IMR-90 (cell line): ENCODE results near the gene SMIM12. TPM values are rescaled to one million over a fixed set of nuclear protein-coding genes. Genes with fewer than 3 reads are reported as not detected.

Source experiments
- ATAC-seq: fragments of 200-7000 bp; cut with Tn5 transposase; 2 replicates; pipeline ENCODE4 v1.9.1; 2020; ENCODE audit warnings: low read depth, mild to moderate bottlenecking, moderate library complexity
- BruUV-seq: library from RNA; stranded (reverse); fragments of 400-500 nt; replicated peaks from 2 replicates; lab custom pipeline; 2021; lab: Mats Ljungman, UMichigan
- CTCF ChIA-PET: fragments of 300-600 bp; formaldehyde crosslinking; extraction: SDS; loops from one replicate; lab custom pipeline; 2021; ENCODE audit warnings: antibody characterized with exemption; lab: Yijun Ruan, JAX
- POLR2A ChIA-PET: fragments of 300-600 bp; sonication (Branson Sonifier 250); formaldehyde crosslinking; loops from one replicate; lab custom pipeline; 2022; ENCODE audit warnings: antibody characterized with exemption; ENCODE audit not compliant: unreplicated experiment; lab: Charles Lee
- DNase-seq: peaks from one replicate; pipeline ENCODE4 v3.0.0; 2013
- H2AFZ ChIP-seq: replicated peaks from 2 replicates; pipeline ENCODE3; 2013; ENCODE audit warnings: low read length, mild to moderate bottlenecking; ENCODE audit not compliant: poor library complexity
- H2AK5ac ChIP-seq: 2 replicates; pipeline ENCODE4 v1.6.1; 2013; ENCODE audit warnings: low read depth, low read length, inconsistent platforms
- H2AK9ac ChIP-seq: replicated peaks from 2 replicates; pipeline ENCODE3; 2013; ENCODE audit warnings: mild to moderate bottlenecking, low read depth, low read length, moderate library complexity; ENCODE audit not compliant: poor library complexity
- H2BK120ac ChIP-seq: 2 replicates; pipeline ENCODE4 v1.6.1; 2013; ENCODE audit warnings: low read depth, low read length, inconsistent platforms
- H2BK15ac ChIP-seq: 3 replicates; pipeline ENCODE4 v1.6.1; 2013; ENCODE audit warnings: low read depth, low read length, inconsistent platforms
- H2BK20ac ChIP-seq: 2 replicates; pipeline ENCODE4 v1.6.1; 2013; ENCODE audit warnings: low read depth, mild to moderate bottlenecking, inconsistent platforms, low read length, moderate library complexity
- H2BK5ac ChIP-seq: 2 replicates; pipeline ENCODE4 v1.6.1; 2013; ENCODE audit warnings: mild to moderate bottlenecking, low read depth, low read length, inconsistent platforms; ENCODE audit not compliant: poor library complexity, severe bottlenecking
- H3K14ac ChIP-seq: replicated peaks from 2 replicates; pipeline ENCODE4 v1.6.1; 2013; ENCODE audit warnings: low read depth, low read length, inconsistent platforms
- H3K18ac ChIP-seq: 2 replicates; pipeline ENCODE4 v1.6.1; 2013; ENCODE audit warnings: low read depth, low read length, control low read depth
- H3K23ac ChIP-seq: 2 replicates; pipeline ENCODE4 v1.6.1; 2013; ENCODE audit warnings: low read depth, low read length, inconsistent platforms
- H3K27ac ChIP-seq: 2 replicates; pipeline ENCODE4 v1.5.1; 2013; ENCODE audit warnings: mild to moderate bottlenecking, control low read depth, low read length; ENCODE audit not compliant: insufficient read depth
- H3K27me3 ChIP-seq: 2 replicates; pipeline ENCODE4 v1.6.1; 2013; ENCODE audit warnings: low read length; ENCODE audit not compliant: control insufficient read depth, insufficient read depth
- H3K36me3 ChIP-seq: 2 replicates; pipeline ENCODE4 v1.6.1; 2013; ENCODE audit warnings: low read length, mixed read lengths; ENCODE audit not compliant: control insufficient read depth, insufficient read depth
- H3K4ac ChIP-seq: 2 replicates; pipeline ENCODE4 v1.6.1; 2013; ENCODE audit warnings: low read depth, low read length, inconsistent platforms
- H3K4me1 ChIP-seq: 2 replicates; pipeline ENCODE4 v1.6.1; 2013; ENCODE audit warnings: low read length, mixed read lengths; ENCODE audit not compliant: control insufficient read depth, insufficient read depth
- H3K4me2 ChIP-seq: 2 replicates; pipeline ENCODE4 v1.6.1; 2013; ENCODE audit warnings: low read depth, mild to moderate bottlenecking, control low read depth, low read length, moderate library complexity
- H3K4me3 ChIP-seq: 2 replicates; pipeline ENCODE4 v1.5.1; 2013; ENCODE audit warnings: low read depth, mild to moderate bottlenecking, control low read depth, low read length, moderate library complexity; ENCODE audit not compliant: insufficient read depth
- H3K56ac ChIP-seq: 2 replicates; pipeline ENCODE4 v1.6.1; 2013; ENCODE audit warnings: low read length, inconsistent platforms; ENCODE audit not compliant: insufficient read depth; ENCODE audit errors: extremely low read depth
- H3K79me1 ChIP-seq, 2 experiments: 2 replicates each; pipeline ENCODE4 v1.6.1; 2013; ENCODE audit warnings: low read length in 2 of 2, inconsistent platforms in 1 of 2, low read depth in 1 of 2
- H3K9ac ChIP-seq: 2 replicates; pipeline ENCODE4 v1.6.1; 2013; ENCODE audit warnings: low read depth, low read length, control low read depth
- H3K9me1 ChIP-seq: 2 replicates; pipeline ENCODE4 v1.6.1; 2013; ENCODE audit warnings: low read length, inconsistent platforms; ENCODE audit not compliant: insufficient read depth
- H3K9me3 ChIP-seq: 2 replicates; pipeline ENCODE4 v1.6.1; 2013; ENCODE audit warnings: low read length; ENCODE audit not compliant: control insufficient read depth, insufficient read depth
- H4K20me1 ChIP-seq: 2 replicates; pipeline ENCODE4 v1.6.1; 2013; ENCODE audit warnings: low read length, inconsistent platforms; ENCODE audit not compliant: insufficient read depth
- H4K5ac ChIP-seq: 2 replicates; pipeline ENCODE4 v1.6.1; 2013; ENCODE audit warnings: mild to moderate bottlenecking, low read depth, low read length, control low read depth
- H4K8ac ChIP-seq, 2 experiments: 2 replicates each; pipeline ENCODE4 v1.6.1; 2013; ENCODE audit warnings: low read depth in 2 of 2, low read length in 2 of 2, control low read depth in 1 of 2, inconsistent platforms in 1 of 2
- H4K91ac ChIP-seq: 2 replicates; pipeline ENCODE4 v1.6.1; 2013; ENCODE audit warnings: low read depth, low read length, inconsistent platforms; ENCODE audit not compliant: insufficient read depth
- BHLHE40 ChIP-seq: fragments of 150-350 bp; IDR thresholded peaks from 2 replicates; pipeline ENCODE4 v1.6.1; 2016; ENCODE audit warnings: mild to moderate bottlenecking, low read depth, low read length
- CEBPB ChIP-seq: IDR thresholded peaks from 2 replicates; pipeline ENCODE4 v1.6.1; 2012; ENCODE audit warnings: low read depth, low read length, improper control_type of control experiment
- CTCF ChIP-seq: conservative IDR thresholded peaks from 2 replicates; pipeline ENCODE4 v1.5.1; 2012; ENCODE audit warnings: mild to moderate bottlenecking, low read depth, low read length, improper control_type of control experiment
- ELK1 ChIP-seq: fragments of 150-350 bp; IDR thresholded peaks from 2 replicates; pipeline ENCODE4 v1.6.1; 2016; ENCODE audit warnings: low read depth, mild to moderate bottlenecking, low read length, moderate library complexity, borderline replicate concordance
- FOS ChIP-seq: fragments of 150-350 bp; IDR thresholded peaks from 2 replicates; pipeline ENCODE4 v1.6.1; 2016; ENCODE audit warnings: low read depth, low read length
- MAFK ChIP-seq: IDR thresholded peaks from 2 replicates; pipeline ENCODE4 v1.6.1; 2012; ENCODE audit warnings: low read depth, low read length, improper control_type of control experiment
- MAZ ChIP-seq: IDR thresholded peaks from 2 replicates; pipeline ENCODE4 v1.6.1; 2012; ENCODE audit warnings: low read depth, mild to moderate bottlenecking, low read length, improper control_type of control experiment, moderate library complexity, borderline replicate concordance
- MXI1 ChIP-seq: IDR thresholded peaks from 2 replicates; pipeline ENCODE4 v1.6.1; 2012; ENCODE audit warnings: low read depth, mild to moderate bottlenecking, low read length, moderate library complexity, borderline replicate concordance
- NFE2L2 ChIP-seq: fragments of 150-350 bp; IDR thresholded peaks from 2 replicates; pipeline ENCODE4 v1.6.1; 2016; ENCODE audit warnings: low read depth, mild to moderate bottlenecking, low read length
- POLR2A ChIP-seq: IDR thresholded peaks from 2 replicates; pipeline ENCODE4 v1.6.1; 2012; ENCODE audit warnings: mild to moderate bottlenecking, low read depth, low read length
- RAD21 ChIP-seq: IDR thresholded peaks from 2 replicates; pipeline ENCODE4 v1.6.1; 2012; ENCODE audit warnings: low read length, improper control_type of control experiment
- RCOR1 ChIP-seq: IDR thresholded peaks from 2 replicates; pipeline ENCODE4 v1.6.1; 2012; ENCODE audit warnings: mild to moderate bottlenecking, low read length, improper control_type of control experiment; ENCODE audit not compliant: insufficient replicate concordance
- RFX5 ChIP-seq: IDR thresholded peaks from 2 replicates; pipeline ENCODE4 v1.8.0; 2012; ENCODE audit warnings: low read depth, mild to moderate bottlenecking, low read length, moderate library complexity
- SMC3 ChIP-seq: fragments of 150-350 bp; IDR thresholded peaks from 2 replicates; pipeline ENCODE4 v1.6.1; 2016; ENCODE audit warnings: low read depth, mild to moderate bottlenecking, antibody characterized with exemption, low read length, moderate library complexity
- USF2 ChIP-seq: fragments of 150-350 bp; IDR thresholded peaks from 2 replicates; pipeline ENCODE4 v1.6.1; 2017; ENCODE audit warnings: mild to moderate bottlenecking, antibody characterized with exemption, low read length, low read depth
- WGBS, 2 experiments: methylation state at CpG; one replicate each; pipeline versions ENCODE4 v1.1.5 to v1.1.7; 2013; ENCODE audit warnings: missing lambda C conversion rate in 2 of 2; ENCODE audit not compliant: insufficient read length in 1 of 2; ENCODE audit errors: extremely low coverage in 2 of 2; 5-methylcytosine and 5-hydroxymethylcytosine counted together
- dilution Hi-C: fragments of 300-500 bp; cut with HindIII; formaldehyde crosslinking; loops from one replicate; pipeline ENCODE4 v1.14.3; 2018; ENCODE audit warnings: low sequenced_read_pairs; ENCODE audit not compliant: unreplicated experiment
- in situ Hi-C: fragments of 300-500 bp; cut with MboI; formaldehyde crosslinking; loops from 3 replicates; pipeline ENCODE4 v1.14.3; 2019; ENCODE audit warnings: low sequenced_read_pairs, inconsistent platforms, mixed read lengths
- intact Hi-C: fragments of 100-400 bp; cut with micrococcal nuclease; formaldehyde crosslinking; loops from 2 replicates; pipeline ENCODE4 v1.10.0; 2022
- polyA plus RNA-seq, 3 experiments: library from polyadenylated mRNA; depleted of rRNA; stranded (reverse); fragments of >200 nt; gene quantifications; 2 replicates each; pipeline ENCODE4 v1.2.3, GENCODE V29; 2012; ENCODE audit warnings: low replicate concordance in 1 of 3
- total RNA-seq: library from RNA; depleted of rRNA; stranded (reverse); fragments of >200 nt; gene quantifications from 2 replicates; pipeline ENCODE4 v1.2.3, GENCODE V29; 2012

Gene SMIM12
- total and polyA plus RNA-seq, 2 of the 4 experiments (the other 2 are of a cell fraction): 31.9 to 44.4 TPM

GRCh38 chr1:34885405-34886247, 26.1 kb upstream of the SMIM12 start:
- BruUV-seq: no TSS peak
- no peak overlapping the region for H4K8ac ChIP-seq
- no peak overlapping the region for H2BK5ac ChIP-seq
- H3K4me3 ChIP-seq: peak overlapping the region; percentile 31
- 2% methylated on average over 39 of the region's 80 CpGs; no CpG with 5 or more reads in 1 of the 2 experiments for WGBS, 2 experiments
- H4K91ac ChIP-seq: no peak overlapping the region
- intact Hi-C loops: no loop called here
- H3K18ac ChIP-seq: no peak overlapping the region
- no peaks in the 10 kb centered on the region for H3K79me1 ChIP-seq
- CTCF ChIA-PET: no interaction called here
- peaks cover 25% of the 10 kb centered on the region for H3K27me3 ChIP-seq
- no peak overlapping the region for H4K5ac ChIP-seq
- no peak overlapping the region for H2AK9ac ChIP-seq
- ATAC-seq (peak; percentile 96), DNase-seq (no peak)
- H3K4me2 ChIP-seq: peak overlapping the region; percentile 7; the same call in 1 of the 2 replicates
- H3K9me3 ChIP-seq: 0 out of 2 replicates have a peak, but pooled peaks cover 2% of the 10 kb centered on the region
- no peak overlapping the region for H3K4ac ChIP-seq
- no peak overlapping the region for H2AK5ac ChIP-seq
- no peaks in the 10 kb centered on the region for H3K36me3 ChIP-seq
- peak overlapping the region; percentile 86 for H2AFZ ChIP-seq
- H2BK20ac ChIP-seq: no peak overlapping the region
- POLR2A ChIA-PET: no interaction called here
- no peak overlapping the region for H3K14ac ChIP-seq
- dilution Hi-C loops: no loop called here
- H2BK120ac ChIP-seq: no peak overlapping the region
- H3K27ac ChIP-seq: no peak overlapping the region
- H3K56ac ChIP-seq: no peak overlapping the region
- H4K20me1 ChIP-seq: no peaks in the 10 kb centered on the region
- peak overlapping the region; percentile 23; the same call in 1 of the 2 replicates for H3K9ac ChIP-seq
- no peak overlapping the region for H3K23ac ChIP-seq
- no peaks in the 10 kb centered on the region for H3K4me1 ChIP-seq
- H2BK15ac ChIP-seq: no peak overlapping the region
- H3K9me1 ChIP-seq: no peaks in the 10 kb centered on the region
- in situ Hi-C loops: no loop called here
- TF ChIP-seq CTCF: no peak
- no peak for TF ChIP-seq POLR2A
- no peak for TF ChIP-seq SMC3
- TF ChIP-seq RAD21: no peak
- no peak for TF ChIP-seq CEBPB
- TF ChIP-seq USF2: no peak
- TF ChIP-seq ELK1: no peak
- TF ChIP-seq RCOR1: no peak
- no peak for TF ChIP-seq RFX5
- TF ChIP-seq BHLHE40: no peak
- no peak for TF ChIP-seq MXI1
- TF ChIP-seq MAZ: no peak
- TF ChIP-seq FOS: no peak
- no peak for TF ChIP-seq MAFK
- no peak for TF ChIP-seq NFE2L2
